ENCODE measurements around the gene SLC47A2. TPM values are rescaled to one million over a fixed set of nuclear protein-coding genes. Genes with fewer than 3 reads are reported as not detected.

SLC47A2 gene
- total and polyA plus RNA-seq, 2 donors (not counting 1 experiment from before 2014, with no cell fraction given) = not detected

DNA sequence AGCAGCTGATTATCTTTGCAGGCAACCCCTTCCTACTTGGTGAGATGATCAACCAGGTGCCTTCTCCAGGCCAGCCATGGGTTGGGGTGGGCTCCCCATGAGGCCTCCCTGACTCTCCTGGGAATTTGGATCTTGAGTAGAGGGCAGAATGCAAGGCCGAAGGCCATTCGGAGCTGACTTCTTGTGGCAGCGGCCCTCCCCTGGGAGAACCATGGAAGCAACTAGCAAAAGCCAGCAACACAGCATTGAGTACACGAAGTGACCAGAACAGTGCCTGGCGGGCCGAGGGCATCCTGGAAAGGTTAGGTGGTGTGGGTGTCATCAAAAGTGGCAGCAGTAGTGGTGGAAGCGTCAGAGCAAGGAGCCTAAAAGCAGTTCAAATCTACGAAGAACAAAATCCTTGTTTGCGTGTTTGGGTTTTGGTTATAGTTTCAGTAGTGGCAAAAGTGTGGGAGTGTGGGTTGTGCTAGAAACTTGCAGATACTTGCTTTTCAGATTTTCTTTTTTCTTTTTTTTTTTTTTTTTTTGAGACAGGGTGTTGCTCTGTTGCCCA lies 33.7 kb upstream of the SLC47A2 start:
- Histone ChIP-seq H3K79me2 (ENCODE audit: control insufficient read depth, insufficient read depth, low read length) (no peaks in the 10 kb centered on the region), H3K9me3 (ENCODE audit: control insufficient read depth, insufficient read depth, low read depth, low read length) (no peaks in the 10 kb centered on the region), H3K36me3 (ENCODE audit: control insufficient read depth, insufficient read depth, low read length) (no peaks in the 10 kb centered on the region), H3K4me3 (replicated peaks in 1 of 4; ENCODE audit: control extremely low read depth in 1 of 4, insufficient read depth in 1 of 4, low read depth in 3 of 4, low read length in 4 of 4) (no peak overlapping the region), H3K27ac (ENCODE audit: insufficient read depth, low read length) (no peak overlapping the region), H3K9ac (ENCODE audit: insufficient read depth, low read length) (no peak overlapping the region), H3K4me2 (ENCODE audit: extremely low read depth, insufficient read depth, low read length) (no peak overlapping the region), H2AFZ (ENCODE audit: low read length) (no peak overlapping the region), H3K4me1 (ENCODE audit: control insufficient read depth, extremely low read depth, insufficient read depth, low read length) (no peaks in the 10 kb centered on the region), H4K20me1 (ENCODE audit: control insufficient read depth, extremely low read depth, insufficient read depth, low read length) (no peaks in the 10 kb centered on the region), H3K27me3 (ENCODE audit: control insufficient read depth, insufficient read depth, low read length) (peaks cover 4% of the 10 kb centered on the region)
- no peak for DNase-seq (ENCODE audit: low read depth in 2 of 2)
- TF ChIP-seq EZH2 (IDR thresholded peaks at IDR 0.05; ENCODE audit: low read length, missing control alignments) = no peak
- TF ChIP-seq, protein P1, sequence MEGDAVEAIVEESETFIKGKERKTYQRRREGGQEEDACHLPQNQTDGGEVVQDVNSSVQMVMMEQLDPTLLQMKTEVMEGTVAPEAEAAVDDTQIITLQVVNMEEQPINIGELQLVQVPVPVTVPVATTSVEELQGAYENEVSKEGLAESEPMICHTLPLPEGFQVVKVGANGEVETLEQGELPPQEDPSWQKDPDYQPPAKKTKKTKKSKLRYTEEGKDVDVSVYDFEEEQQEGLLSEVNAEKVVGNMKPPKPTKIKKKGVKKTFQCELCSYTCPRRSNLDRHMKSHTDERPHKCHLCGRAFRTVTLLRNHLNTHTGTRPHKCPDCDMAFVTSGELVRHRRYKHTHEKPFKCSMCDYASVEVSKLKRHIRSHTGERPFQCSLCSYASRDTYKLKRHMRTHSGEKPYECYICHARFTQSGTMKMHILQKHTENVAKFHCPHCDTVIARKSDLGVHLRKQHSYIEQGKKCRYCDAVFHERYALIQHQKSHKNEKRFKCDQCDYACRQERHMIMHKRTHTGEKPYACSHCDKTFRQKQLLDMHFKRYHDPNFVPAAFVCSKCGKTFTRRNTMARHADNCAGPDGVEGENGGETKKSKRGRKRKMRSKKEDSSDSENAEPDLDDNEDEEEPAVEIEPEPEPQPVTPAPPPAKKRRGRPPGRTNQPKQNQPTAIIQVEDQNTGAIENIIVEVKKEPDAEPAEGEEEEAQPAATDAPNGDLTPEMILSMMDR (conservative IDR thresholded peaks at IDR 0.05 in 1 of 2, IDR thresholded peaks at IDR 0.05 in 1 of 2; ENCODE audit: low read depth in 1 of 2, low read length in 2 of 2) = no peak

DNA sequence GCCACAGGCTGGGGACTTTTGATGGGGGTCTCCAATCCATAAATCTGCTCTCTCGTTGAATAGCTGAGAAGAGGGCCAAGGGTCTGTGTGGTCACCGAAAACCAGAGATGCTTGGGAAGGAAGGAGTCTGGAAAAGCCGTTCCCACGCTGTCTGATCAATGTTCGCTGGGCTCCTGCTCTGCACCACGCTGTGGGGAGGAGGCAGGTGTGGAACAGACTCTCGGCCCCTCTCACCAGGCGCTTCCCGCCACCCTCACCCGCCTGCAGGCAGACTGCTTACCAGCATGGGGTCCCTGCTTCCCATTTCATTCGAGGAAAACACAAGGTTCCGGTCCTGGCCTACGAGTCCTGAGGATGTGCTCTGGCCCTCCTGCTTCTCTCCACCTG lies 32.4 kb upstream of the SLC47A2 start:
- TF ChIP-seq, protein P1 (conservative IDR thresholded peaks at IDR 0.05 in 1 of 2, IDR thresholded peaks at IDR 0.05 in 1 of 2; ENCODE audit: low read depth in 1 of 2, low read length in 2 of 2) = no peak
- TF ChIP-seq EZH2 (IDR thresholded peaks at IDR 0.05; ENCODE audit: low read length, missing control alignments) = no peak
- no peaks in the 10 kb centered on the region for H3K79me2 ChIP-seq (ENCODE audit: control insufficient read depth, insufficient read depth, low read length)
- no peak overlapping the region for H3K27ac ChIP-seq (ENCODE audit: insufficient read depth, low read length)
- H3K4me3 ChIP-seq (replicated peaks in 1 of 4; ENCODE audit: control extremely low read depth in 1 of 4, insufficient read depth in 1 of 4, low read depth in 3 of 4, low read length in 4 of 4) = no peak overlapping the region
- no peak for DNase-seq (ENCODE audit: low read depth in 2 of 2)
- no peak overlapping the region for H3K4me2 ChIP-seq (ENCODE audit: extremely low read depth, insufficient read depth, low read length)
- no peak overlapping the region for H2AFZ ChIP-seq (ENCODE audit: low read length)
- no peaks in the 10 kb centered on the region for H3K4me1 ChIP-seq (ENCODE audit: control insufficient read depth, extremely low read depth, insufficient read depth, low read length)
- peaks cover 4% of the 10 kb centered on the region for H3K27me3 ChIP-seq (ENCODE audit: control insufficient read depth, insufficient read depth, low read length)
- H4K20me1 ChIP-seq (ENCODE audit: control insufficient read depth, extremely low read depth, insufficient read depth, low read length) = no peaks in the 10 kb centered on the region
- H3K36me3 ChIP-seq (ENCODE audit: control insufficient read depth, insufficient read depth, low read length) = no peaks in the 10 kb centered on the region
- H3K9me3 ChIP-seq (ENCODE audit: control insufficient read depth, insufficient read depth, low read depth, low read length) = no peaks in the 10 kb centered on the region
- no peak overlapping the region for H3K9ac ChIP-seq (ENCODE audit: insufficient read depth, low read length)

DNA sequence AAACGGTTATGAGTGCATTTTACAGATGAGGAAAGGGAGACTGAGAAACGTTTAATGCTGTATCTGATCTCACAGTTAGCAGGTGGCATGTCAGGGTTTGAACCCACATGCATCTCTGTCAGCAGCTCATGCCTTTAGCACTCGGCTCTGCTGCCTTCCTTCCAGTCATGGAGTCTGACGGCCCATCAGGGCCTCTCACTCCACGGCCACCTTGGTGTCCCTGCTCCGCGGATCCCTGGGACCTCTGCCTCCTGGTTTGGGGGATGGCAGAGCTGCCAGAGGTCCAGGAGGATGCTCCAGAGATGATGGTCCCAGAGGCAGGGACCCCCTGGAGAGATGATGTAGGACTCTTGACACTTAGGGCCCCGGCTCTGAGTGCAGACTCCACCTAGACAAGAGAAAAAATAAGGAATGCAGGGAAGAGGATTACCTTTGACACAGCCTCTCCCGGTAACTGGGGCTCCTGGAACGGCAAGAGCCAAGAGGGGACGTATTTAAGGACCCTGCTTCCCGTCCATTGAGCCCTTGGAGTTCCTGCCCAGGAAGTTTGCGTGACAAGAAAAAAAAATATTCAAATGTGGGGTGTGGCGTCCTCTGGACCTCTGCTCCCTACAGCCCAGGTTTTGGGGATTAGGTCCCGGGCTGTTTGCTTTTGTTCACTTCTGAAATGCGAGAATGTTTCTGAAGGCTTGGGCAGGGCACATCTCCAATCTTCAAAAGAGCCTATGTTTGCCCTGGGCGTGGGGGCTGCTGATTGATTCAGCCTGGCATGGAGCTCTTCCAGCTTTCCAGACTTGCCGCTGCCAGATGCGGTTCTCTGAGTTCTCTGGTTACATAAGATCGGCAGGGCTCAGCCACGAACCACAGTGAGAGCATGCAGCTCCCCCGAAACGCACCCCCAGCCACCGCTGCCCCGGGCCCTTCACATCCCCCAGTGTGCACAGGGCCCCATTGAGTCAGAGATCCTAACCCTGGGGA lies 31.7 kb upstream of the SLC47A2 start, which contains the start of gene ALDH3A1:
TSS of gene ALDH3A1 (minus strand) at position 470 of the 978 bp plus-strand sequence. CDS start 3,169 bp downstream, outside the sequence.
- TF ChIP-seq EZH2 (IDR thresholded peaks at IDR 0.05; ENCODE audit: low read length, missing control alignments) = no peak
- TF ChIP-seq, protein P1 (conservative IDR thresholded peaks at IDR 0.05 in 1 of 2, IDR thresholded peaks at IDR 0.05 in 1 of 2; ENCODE audit: low read depth in 1 of 2, low read length in 2 of 2) = no peak
- Histone ChIP-seq H3K9ac (ENCODE audit: insufficient read depth, low read length) (no peak within 1 kb of the TSS), H3K79me2 (ENCODE audit: control insufficient read depth, insufficient read depth, low read length) (no peaks in the 10 kb centered on the region), H3K9me3 (ENCODE audit: control insufficient read depth, insufficient read depth, low read depth, low read length) (no peaks in the 10 kb centered on the region), H3K27ac (ENCODE audit: insufficient read depth, low read length) (no peak within 1 kb of the TSS), H4K20me1 (ENCODE audit: control insufficient read depth, extremely low read depth, insufficient read depth, low read length) (no peaks in the 10 kb centered on the region), H3K4me3 (replicated peaks in 1 of 4; ENCODE audit: control extremely low read depth in 1 of 4, insufficient read depth in 1 of 4, low read depth in 3 of 4, low read length in 4 of 4) (no peak within 1 kb of the TSS), H3K27me3 (ENCODE audit: control insufficient read depth, insufficient read depth, low read length) (peaks cover 4% of the 10 kb centered on the region), H3K4me2 (ENCODE audit: extremely low read depth, insufficient read depth, low read length) (no peak within 1 kb of the TSS), H2AFZ (ENCODE audit: low read length) (no peak within 1 kb of the TSS), H3K36me3 (ENCODE audit: control insufficient read depth, insufficient read depth, low read length) (no peaks in the 10 kb centered on the region), H3K4me1 (ENCODE audit: control insufficient read depth, extremely low read depth, insufficient read depth, low read length) (no peaks in the 10 kb centered on the region)
- no peak for DNase-seq (ENCODE audit: low read depth in 2 of 2)
